Body of pancreas (tissue), 4 donors: ENCODE data around the gene COLEC12.

ENCODE experiments used
- CTCF ChIP-seq, 7 experiments: fragments of 450-650 bp in 4 of 7; fragments of 200-600 bp in 3 of 7; sonication (generic) in 3 of 7; IDR thresholded peaks; one replicate each; pipeline ENCODE4 v1.5.1; 2016 to 2019; ENCODE audit warnings: antibody characterized with exemption in 7 of 7
- POLR2A ChIP-seq, 3 donors: fragments of 450-650 bp; IDR thresholded peaks; one replicate each; pipeline ENCODE4 v1.6.1; 2016; ENCODE audit warnings: antibody characterized with exemption in 3 of 3, mild to moderate bottlenecking in 2 of 3

- TF ChIP-seq CTCF (IDR thresholded peaks at IDR 0.05) = no peak
- no peak for TF ChIP-seq POLR2A (IDR thresholded peaks at IDR 0.05)
Measured at GRCh38 chr18:377088-377487, 123.4 kb downstream of the COLEC12 start.
